T-helper 1 cell (primary cell): ENCODE results near the gene TMEM132E.

Experiments used
- DNase-seq, 5 donors: peaks; one replicate each; pipeline ENCODE4 v3.0.0-alpha.2; 2012 to 2020

Gene TMEM132E

DNA sequence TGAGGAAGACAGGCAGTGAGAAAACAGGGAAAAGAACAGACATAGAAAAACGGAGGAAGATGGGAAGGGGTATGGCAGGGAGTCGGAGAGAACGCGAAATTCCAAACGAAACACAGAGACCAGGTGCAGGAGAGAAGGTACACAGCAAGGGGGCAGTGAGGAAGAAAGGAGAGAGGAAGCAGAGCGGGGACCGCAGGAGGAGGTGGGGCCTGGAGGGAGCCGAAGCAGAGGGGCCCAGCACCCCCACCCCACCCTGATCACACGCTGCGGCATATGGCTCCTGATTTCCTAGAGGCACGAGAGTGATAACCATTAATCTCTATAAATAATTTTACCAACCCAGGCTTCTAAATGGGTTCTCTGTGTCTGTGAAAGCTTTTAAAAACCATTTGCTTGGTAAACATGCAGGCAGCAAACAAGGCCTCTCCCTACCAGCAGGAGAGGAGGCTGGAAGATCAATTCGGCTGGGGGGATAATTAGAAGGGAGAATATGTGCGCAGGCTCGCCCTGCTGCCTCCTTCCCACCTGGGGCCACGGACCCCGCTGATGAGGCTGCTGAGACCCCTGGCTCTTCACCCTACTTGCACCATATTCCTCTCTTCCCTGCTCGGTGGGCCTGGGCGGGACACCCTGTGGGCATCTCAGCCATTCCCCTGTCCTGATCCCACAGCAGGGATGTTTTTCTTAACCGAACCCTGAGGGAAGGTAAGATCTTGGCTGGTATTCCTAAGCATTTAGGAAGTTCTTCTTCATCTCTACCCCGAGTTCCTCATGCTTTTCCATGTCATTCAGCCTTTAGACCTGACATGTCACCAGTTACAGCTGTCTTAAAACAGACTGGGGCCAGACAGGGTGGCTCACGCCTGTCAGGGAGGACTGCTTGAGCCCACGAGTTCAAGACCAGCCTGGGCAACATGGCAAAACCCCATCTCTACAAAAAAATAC is 86.7 kb downstream of the TMEM132E start:
- DNase-seq = no peak

DNA sequence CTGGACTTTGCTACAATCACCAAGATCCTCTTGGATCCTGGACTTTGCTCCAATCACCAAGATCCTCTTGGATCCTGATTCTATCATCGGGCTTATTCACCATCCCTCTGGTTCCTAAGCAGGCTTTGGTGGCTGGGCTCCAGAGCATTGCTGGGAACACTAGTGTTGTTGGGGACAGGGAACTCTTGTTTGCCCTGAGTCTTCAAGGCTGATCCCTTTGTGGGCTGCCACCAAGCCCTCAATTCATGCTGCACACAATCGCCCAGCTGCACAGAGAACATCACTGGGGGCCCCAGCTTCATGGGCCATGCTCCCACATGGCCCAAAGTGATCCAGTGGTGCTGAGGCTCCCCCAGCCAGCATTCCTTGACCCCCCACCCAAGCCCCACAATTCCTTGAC is 88.3 kb downstream of the TMEM132E start:
- DNase-seq = no peak

DNA sequence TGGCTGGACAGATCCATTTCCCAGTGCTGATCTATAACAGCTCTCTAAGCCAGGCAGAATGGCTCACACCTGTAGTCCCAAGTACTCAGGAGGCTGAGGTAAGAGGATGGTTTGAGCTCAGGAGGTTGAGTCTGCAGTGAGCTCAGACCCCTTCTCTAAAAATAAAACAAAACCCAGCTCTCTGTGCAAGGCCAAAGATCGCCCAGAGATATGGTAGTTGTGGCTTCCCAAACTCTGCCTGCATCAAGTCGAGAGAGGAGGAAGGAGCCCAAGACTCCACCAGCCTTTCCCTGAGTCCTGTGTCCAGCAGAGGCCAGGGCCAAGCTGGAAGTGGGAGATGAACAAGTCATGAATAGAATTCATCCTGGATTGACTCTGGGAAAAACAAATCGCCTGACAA is 88.8 kb downstream of the TMEM132E start:
- DNase-seq = no peak

DNA sequence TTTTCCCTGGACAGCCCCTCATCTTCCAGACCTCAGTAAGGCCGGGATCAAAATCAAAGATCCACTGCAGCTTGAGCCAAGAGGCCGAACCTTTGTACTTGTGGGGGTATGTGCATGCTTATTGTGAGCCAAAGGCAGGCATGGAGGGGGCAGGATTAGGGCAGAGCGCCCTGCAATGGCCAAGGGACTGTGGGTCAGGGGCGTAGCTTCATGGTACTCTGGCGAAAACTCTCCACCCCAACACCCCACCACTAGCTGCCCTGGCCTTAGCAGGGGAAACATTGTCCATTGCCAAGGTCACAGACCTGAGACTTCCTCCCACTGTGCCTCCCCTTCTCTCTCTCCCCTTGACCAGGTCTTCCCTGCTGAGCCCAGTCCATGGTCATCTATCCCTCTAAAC is 90.1 kb downstream of the TMEM132E start:
- no peak for DNase-seq

DNA sequence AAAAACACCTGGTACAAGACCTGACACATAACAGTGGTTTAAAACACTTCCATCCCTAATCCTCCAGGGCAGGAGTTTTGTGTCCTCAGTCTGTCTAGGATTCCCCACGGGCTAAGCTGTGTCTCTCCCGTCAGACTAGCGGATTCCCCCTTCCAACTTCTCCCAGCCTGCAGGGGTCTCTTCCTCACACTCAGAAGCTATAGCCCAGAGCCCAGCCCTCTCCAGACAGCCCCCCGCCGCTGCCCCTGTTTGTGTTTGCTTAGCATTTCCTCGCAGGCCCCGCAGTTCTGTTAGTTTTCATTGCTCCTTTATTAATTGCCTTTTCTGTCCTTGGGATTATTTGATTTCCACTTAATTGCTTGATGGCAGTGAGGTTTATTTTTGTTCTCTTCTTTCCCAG is 91.2 kb downstream of the TMEM132E start:
- DNase-seq = no peak

GRCh38 chr17:34671191-34671590 is 91.8 kb downstream of the TMEM132E start:
- no peak for DNase-seq

- DNase-seq = no peak
These were observed 92.9 kb downstream of the TMEM132E start for GRCh38 chr17:34672176-34672785.

DNA sequence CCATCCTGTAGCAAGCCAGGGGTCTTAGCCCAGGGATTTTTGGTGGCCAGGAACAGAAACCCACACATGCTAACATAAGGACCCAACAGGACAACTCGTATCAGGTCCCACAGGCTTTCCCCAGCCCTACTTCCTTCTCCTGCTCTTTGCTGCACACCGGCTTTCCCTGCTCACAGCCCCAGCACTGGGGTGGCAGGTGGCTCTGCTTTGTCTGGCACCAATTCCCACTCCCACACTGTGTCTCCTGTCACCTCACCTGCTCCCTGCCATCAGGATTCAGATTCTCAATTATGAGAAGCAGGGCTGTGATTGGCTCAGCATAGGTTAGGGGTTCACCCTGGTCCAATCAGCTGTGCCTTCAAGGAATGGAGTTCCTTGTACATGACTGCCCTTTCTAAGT is 94.1 kb downstream of the TMEM132E start:
- no peak for DNase-seq

- DNase-seq = no peak
These were observed 94.9 kb downstream of the TMEM132E start for GRCh38 chr17:34673995-34674890.

- DNase-seq = no peak
These were observed 95.8 kb downstream of the TMEM132E start for GRCh38 chr17:34675143-34675542.

DNA sequence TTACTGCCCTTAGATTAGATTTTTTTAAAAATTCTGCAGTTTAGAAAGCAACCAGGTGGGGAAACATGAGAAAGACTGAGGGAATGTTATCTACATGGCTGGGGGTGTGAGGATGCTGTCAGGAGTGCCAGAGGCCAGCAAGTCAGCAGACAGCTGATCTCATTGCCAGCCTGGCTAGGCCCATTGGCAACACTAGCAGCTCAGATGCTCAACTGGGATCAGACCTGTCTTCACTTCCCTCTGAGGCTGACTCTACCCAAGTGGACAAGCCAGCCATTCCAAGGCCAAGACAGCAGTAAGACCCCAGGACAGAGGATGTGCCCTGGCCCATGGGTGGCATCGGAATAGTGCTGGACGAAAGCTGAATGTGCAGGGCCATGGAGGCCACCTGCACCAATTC is 96.2 kb downstream of the TMEM132E start:
- DNase-seq = no peak

DNA sequence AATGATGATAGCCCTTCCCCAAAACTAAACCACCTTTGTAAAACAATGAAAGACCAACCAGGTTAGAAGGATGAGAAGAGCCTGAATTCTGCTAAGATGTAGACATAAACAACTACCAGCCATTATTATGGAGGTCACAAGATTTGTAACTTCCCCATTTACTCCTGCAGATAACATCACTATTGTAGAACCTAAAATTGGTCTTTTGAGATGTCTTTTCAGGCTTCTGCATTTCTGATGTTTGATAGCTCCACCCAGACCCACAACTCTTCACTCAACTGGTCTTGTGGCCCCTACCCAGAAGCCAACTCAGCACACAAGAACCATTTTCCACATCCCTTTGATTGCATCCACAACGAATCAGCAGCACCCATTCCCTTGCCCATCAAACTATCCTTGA is 100.8 kb downstream of the TMEM132E start:
- no peak for DNase-seq

GRCh38 chr17:34682305-34682704 is 102.9 kb downstream of the TMEM132E start:
- DNase-seq = no peak

DNA sequence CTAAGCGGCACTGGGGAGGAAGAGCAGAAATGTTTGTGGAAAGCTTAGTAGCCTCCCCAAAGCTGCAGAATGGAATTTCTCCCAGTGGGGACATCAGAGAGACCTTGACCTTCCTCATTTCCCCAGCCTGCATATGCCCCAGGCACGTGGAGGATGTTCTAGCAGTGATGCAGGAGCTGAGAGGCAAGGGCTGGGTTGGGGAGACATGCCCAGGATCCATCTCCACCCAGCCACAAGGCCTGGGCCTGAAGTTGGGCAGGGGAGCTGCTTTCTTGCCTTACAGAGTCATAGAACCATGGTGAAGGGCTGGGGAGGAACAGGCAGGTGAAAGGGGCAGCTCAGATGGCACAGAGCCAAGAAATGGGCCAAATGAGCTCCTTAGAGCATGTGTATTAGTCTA is 104.0 kb downstream of the TMEM132E start:
- no peak for DNase-seq
